ENCODE data around the gene SPOCK1.

- TF ChIP-seq CTCF (IDR thresholded peaks at IDR 0.05) (no peak), POLR2A (IDR thresholded peaks at IDR 0.05) (no peak), POLR2AphosphoS5 (IDR thresholded peaks at IDR 0.05) (no peak)
Measured at GRCh38 chr5:137448868-137449267, 50.3 kb downstream of the SPOCK1 start.

All from transverse colon (tissue), 4 donors.